HG03108 (cell line): ENCODE results near the gene MAP1LC3B.

Experiments used
- ATAC-seq: cut with Tn5 transposase; IDR thresholded peaks from one replicate; pipeline ENCODE4 v1.9.1; 2021; ENCODE audit warnings: moderate library complexity; ENCODE audit not compliant: unreplicated experiment

The MAP1LC3B gene

GRCh38 chr16:87391950-87392820 lies at the start of gene MAP1LC3B:
TSS of gene MAP1LC3B (plus strand) at chr16:87392336. CDS start at chr16:87392428, 92 bp downstream.
- ATAC-seq, result peak; percentile 54

- ATAC-seq, result no peak
These were observed 49.6 kb upstream of the MAP1LC3B start for GRCh38 chr16:87342504-87342903.

- no peak for ATAC-seq
These were observed 49.0 kb upstream of the MAP1LC3B start for GRCh38 chr16:87342978-87343752.

- no peak for ATAC-seq
These were observed 48.4 kb upstream of the MAP1LC3B start for GRCh38 chr16:87343753-87344050.

GRCh38 chr16:87344165-87344930 lies 47.8 kb upstream of the MAP1LC3B start:
- ATAC-seq, result no peak

GRCh38 chr16:87344931-87345631 lies 47.1 kb upstream of the MAP1LC3B start:
- ATAC-seq, result no peak

GRCh38 chr16:87345726-87346424 lies 46.3 kb upstream of the MAP1LC3B start:
- ATAC-seq, result no peak

- ATAC-seq, result no peak
These were observed 45.5 kb upstream of the MAP1LC3B start for GRCh38 chr16:87346517-87347060.

- ATAC-seq, result no peak
These were observed 44.1 kb upstream of the MAP1LC3B start for GRCh38 chr16:87347932-87348615.

GRCh38 chr16:87348616-87349157 lies 43.4 kb upstream of the MAP1LC3B start:
- no peak for ATAC-seq

- no peak for ATAC-seq
These were observed 42.1 kb upstream of the MAP1LC3B start for GRCh38 chr16:87350031-87350430.

- ATAC-seq, result no peak
These were observed 41.3 kb upstream of the MAP1LC3B start for GRCh38 chr16:87350681-87351319.

GRCh38 chr16:87351320-87351698 lies 40.8 kb upstream of the MAP1LC3B start:
- no peak for ATAC-seq

GRCh38 chr16:87352818-87353217 lies 39.3 kb upstream of the MAP1LC3B start:
- no peak for ATAC-seq

GRCh38 chr16:87353613-87354012 lies 38.5 kb upstream of the MAP1LC3B start:
- ATAC-seq, result no peak

GRCh38 chr16:87356491-87356853 lies 35.7 kb upstream of the MAP1LC3B start:
- no peak for ATAC-seq

- no peak for ATAC-seq
These were observed 33.9 kb upstream of the MAP1LC3B start for GRCh38 chr16:87358250-87358649.

- no peak for ATAC-seq
These were observed 33.4 kb upstream of the MAP1LC3B start for GRCh38 chr16:87358696-87359095.

GRCh38 chr16:87359121-87359520 lies 33.0 kb upstream of the MAP1LC3B start:
- ATAC-seq, result no peak
